ENCODE results near the gene PDSS2. TPM values are rescaled to one million over a fixed set of nuclear protein-coding genes. Genes with fewer than 3 reads are reported as not detected.

Gene PDSS2
- total RNA-seq, 1 donor from 2014 or later = 18.7 TPM

GRCh38 chr6:107398001-107398400, 61.4 kb downstream of the PDSS2 start:
- Histone ChIP-seq H3K9me3 (peaks cover 10% of the 10 kb centered on the region), H3K27me3 (no peaks in the 10 kb centered on the region), H3K36me3 (peaks cover 0 to 8% of the 10 kb centered on the region in 2 donors), H3K4me1 (no peaks in the 10 kb centered on the region), H3K27ac (no peak overlapping the region), H3K4me3 (no peak overlapping the region)
- no peak for DNase-seq (ENCODE audit: extremely low spot score in 2 of 2)
- TF ChIP-seq POLR2A (IDR thresholded peaks at IDR 0.05) = no peak
- intact Hi-C loops (cut with DNase I) = no loop called here

- H3K36me3 ChIP-seq = peaks cover 0 to under 1% of the 10 kb centered on the region in 2 donors
- TF ChIP-seq, protein P1, sequence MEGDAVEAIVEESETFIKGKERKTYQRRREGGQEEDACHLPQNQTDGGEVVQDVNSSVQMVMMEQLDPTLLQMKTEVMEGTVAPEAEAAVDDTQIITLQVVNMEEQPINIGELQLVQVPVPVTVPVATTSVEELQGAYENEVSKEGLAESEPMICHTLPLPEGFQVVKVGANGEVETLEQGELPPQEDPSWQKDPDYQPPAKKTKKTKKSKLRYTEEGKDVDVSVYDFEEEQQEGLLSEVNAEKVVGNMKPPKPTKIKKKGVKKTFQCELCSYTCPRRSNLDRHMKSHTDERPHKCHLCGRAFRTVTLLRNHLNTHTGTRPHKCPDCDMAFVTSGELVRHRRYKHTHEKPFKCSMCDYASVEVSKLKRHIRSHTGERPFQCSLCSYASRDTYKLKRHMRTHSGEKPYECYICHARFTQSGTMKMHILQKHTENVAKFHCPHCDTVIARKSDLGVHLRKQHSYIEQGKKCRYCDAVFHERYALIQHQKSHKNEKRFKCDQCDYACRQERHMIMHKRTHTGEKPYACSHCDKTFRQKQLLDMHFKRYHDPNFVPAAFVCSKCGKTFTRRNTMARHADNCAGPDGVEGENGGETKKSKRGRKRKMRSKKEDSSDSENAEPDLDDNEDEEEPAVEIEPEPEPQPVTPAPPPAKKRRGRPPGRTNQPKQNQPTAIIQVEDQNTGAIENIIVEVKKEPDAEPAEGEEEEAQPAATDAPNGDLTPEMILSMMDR (IDR thresholded peaks at IDR 0.05) = no peak
- TF ChIP-seq POLR2A (IDR thresholded peaks at IDR 0.05) = no peak
- TF ChIP-seq POLR2AphosphoS5 (IDR thresholded peaks at IDR 0.05; ENCODE audit: insufficient read depth in 1 of 2, low read depth in 1 of 2) = no peak
- no peaks in the 10 kb centered on the region for H3K4me1 ChIP-seq
- H3K4me3 ChIP-seq = no peak overlapping the region
- no peak overlapping the region for H3K27ac ChIP-seq
- intact Hi-C loops (cut with DNase I) = no loop called here
- no peak for DNase-seq (ENCODE audit: extremely low spot score in 2 of 2)
- H3K9me3 ChIP-seq = peaks cover 6% of the 10 kb centered on the region
- H3K27me3 ChIP-seq = no peaks in the 10 kb centered on the region
These were observed 63.2 kb downstream of the PDSS2 start for GRCh38 chr6:107396211-107396610.

DNA sequence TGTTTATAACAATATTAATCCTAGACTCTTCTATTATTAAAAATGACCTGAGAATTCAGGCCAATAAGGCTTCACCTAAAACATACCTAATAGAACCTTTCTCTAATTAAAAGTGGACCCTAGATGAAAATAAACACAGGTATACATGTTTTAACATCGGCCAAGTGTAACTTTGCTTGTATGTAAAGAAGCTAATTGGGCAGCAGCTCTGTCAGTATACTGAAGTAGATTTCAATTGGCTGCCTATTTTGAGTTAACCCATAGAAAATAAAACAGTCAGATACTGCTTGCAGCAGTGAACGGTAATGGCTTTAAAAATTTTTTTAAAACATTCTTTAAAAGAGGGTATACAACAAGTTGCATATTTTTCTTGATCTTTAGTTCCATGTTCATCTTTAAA, 67.3 kb downstream of the PDSS2 start:
- no peak for DNase-seq (ENCODE audit: extremely low spot score in 2 of 2)
- TF ChIP-seq POLR2A (IDR thresholded peaks at IDR 0.05) = no peak
- TF ChIP-seq, protein P1 (IDR thresholded peaks at IDR 0.05) = no peak
- TF ChIP-seq POLR2AphosphoS5 (IDR thresholded peaks at IDR 0.05; ENCODE audit: insufficient read depth in 1 of 2, low read depth in 1 of 2) = no peak
- no peaks in the 10 kb centered on the region for H3K27me3 ChIP-seq
- no peak overlapping the region for H3K4me3 ChIP-seq
- H3K27ac ChIP-seq = no peak overlapping the region
- H3K4me1 ChIP-seq = no peaks in the 10 kb centered on the region
- peaks cover 6% of the 10 kb centered on the region for H3K9me3 ChIP-seq
- intact Hi-C loops (cut with DNase I) = no loop called here
- no peaks in the 10 kb centered on the region for H3K36me3 ChIP-seq

DNA sequence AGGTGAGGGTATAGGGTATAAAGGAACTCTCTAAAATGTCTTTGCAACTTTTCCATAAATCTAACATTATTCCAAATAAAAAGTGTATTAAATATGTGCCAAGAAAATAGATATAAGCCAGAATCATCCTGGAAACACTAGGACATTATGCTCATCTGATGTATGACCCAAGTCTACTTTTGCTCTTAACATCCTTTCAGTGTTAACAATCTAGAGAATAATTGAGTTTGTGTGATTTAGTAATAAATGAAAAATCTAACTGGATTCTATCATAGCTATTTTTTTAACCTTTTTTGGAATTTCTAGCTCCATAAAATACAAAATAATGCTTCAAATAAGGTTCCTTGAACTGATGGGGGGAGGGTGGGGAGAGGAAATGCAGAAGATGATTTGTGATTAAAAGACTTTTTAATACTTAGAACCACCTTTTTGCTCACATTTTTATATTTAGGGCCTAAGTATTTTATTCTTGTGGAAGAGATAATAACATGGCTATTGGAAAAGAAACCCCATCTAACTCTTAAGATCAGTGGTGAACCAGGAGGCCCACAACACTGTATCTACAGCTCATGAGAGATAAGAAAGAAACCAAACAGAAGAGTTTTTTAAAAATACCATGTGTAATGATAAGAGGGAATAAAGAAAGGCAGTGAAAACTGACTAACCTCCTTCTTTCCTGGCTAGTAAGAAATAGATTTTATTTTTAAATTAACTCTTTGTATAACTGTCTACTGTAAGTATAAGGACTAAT, 68.5 kb downstream of the PDSS2 start:
- TF ChIP-seq POLR2AphosphoS5 (IDR thresholded peaks at IDR 0.05; ENCODE audit: insufficient read depth in 1 of 2, low read depth in 1 of 2) = no peak
- TF ChIP-seq, protein P1 (IDR thresholded peaks at IDR 0.05) = no peak
- no peak for TF ChIP-seq POLR2A (IDR thresholded peaks at IDR 0.05)

DNA sequence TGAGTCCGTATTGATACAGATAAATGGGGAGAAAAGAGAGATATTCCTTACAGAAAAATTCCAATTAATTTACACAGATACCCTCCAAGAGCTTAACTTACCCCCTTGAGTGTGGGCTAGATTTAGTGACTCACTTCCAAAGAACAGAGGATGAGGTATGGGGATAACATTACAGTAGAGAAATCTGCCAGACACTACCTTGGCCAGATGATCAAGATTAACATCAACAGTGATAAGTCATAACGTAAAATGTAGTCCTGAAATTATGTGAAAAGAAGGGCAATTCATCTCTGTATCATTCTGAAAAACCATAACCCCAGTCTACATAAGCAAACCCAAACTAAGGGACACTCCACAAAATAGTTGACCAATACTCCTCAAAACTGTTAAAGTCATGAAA, 69.3 kb downstream of the PDSS2 start:
- intact Hi-C loops (cut with DNase I) = no loop called here
- TF ChIP-seq POLR2A (IDR thresholded peaks at IDR 0.05) = no peak
- TF ChIP-seq, protein P1 (IDR thresholded peaks at IDR 0.05) = no peak
- no peak for TF ChIP-seq POLR2AphosphoS5 (IDR thresholded peaks at IDR 0.05; ENCODE audit: insufficient read depth in 1 of 2, low read depth in 1 of 2)

More for the DNA sequence above, 68.5 kb downstream of the PDSS2 start:
- Histone ChIP-seq H3K27me3 (no peaks in the 10 kb centered on the region), H3K9me3 (peaks cover 6% of the 10 kb centered on the region), H3K27ac (no peak overlapping the region), H3K36me3 (no peaks in the 10 kb centered on the region), H3K4me3 (no peak overlapping the region), H3K4me1 (no peaks in the 10 kb centered on the region)
- no peak for DNase-seq (ENCODE audit: extremely low spot score in 2 of 2)
- intact Hi-C loops (cut with DNase I) = no loop called here

More for the DNA sequence above, 69.3 kb downstream of the PDSS2 start:
- Histone ChIP-seq H3K36me3 (no peaks in the 10 kb centered on the region), H3K4me1 (no peaks in the 10 kb centered on the region), H3K27me3 (no peaks in the 10 kb centered on the region), H3K9me3 (peaks cover 6% of the 10 kb centered on the region), H3K27ac (no peak overlapping the region), H3K4me3 (no peak overlapping the region)
- no peak for DNase-seq (ENCODE audit: extremely low spot score in 2 of 2)
